AG09309 (cell line): ENCODE data around the gene TOR4A.

Experiments
- DNase-seq: peaks from one replicate; pipeline ENCODE4 v3.0.0-alpha.2; 2010; ENCODE audit warnings: low read depth
- H3K4me3 ChIP-seq: 2 replicates; pipeline ENCODE4 v1.5.1; 2011; ENCODE audit warnings: mild to moderate bottlenecking, low read depth, low read length, moderate library complexity; ENCODE audit not compliant: control insufficient read depth
- TF ChIP-seq, protein P1 (sequence below): IDR thresholded peaks from 2 replicates; pipeline ENCODE4 v1.5.1; 2011; ENCODE audit warnings: mild to moderate bottlenecking, low read depth, low read length, inconsistent platforms; ENCODE audit not compliant: insufficient read depth, control insufficient read depth; ENCODE audit errors: missing control alignments

The TOR4A gene

GRCh38 chr9:137293094-137293481 is 15.6 kb downstream of the TOR4A start:
- no peak overlapping the region for H3K4me3 ChIP-seq
- TF ChIP-seq, protein P1, sequence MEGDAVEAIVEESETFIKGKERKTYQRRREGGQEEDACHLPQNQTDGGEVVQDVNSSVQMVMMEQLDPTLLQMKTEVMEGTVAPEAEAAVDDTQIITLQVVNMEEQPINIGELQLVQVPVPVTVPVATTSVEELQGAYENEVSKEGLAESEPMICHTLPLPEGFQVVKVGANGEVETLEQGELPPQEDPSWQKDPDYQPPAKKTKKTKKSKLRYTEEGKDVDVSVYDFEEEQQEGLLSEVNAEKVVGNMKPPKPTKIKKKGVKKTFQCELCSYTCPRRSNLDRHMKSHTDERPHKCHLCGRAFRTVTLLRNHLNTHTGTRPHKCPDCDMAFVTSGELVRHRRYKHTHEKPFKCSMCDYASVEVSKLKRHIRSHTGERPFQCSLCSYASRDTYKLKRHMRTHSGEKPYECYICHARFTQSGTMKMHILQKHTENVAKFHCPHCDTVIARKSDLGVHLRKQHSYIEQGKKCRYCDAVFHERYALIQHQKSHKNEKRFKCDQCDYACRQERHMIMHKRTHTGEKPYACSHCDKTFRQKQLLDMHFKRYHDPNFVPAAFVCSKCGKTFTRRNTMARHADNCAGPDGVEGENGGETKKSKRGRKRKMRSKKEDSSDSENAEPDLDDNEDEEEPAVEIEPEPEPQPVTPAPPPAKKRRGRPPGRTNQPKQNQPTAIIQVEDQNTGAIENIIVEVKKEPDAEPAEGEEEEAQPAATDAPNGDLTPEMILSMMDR = no peak
- no peak for DNase-seq

- TF ChIP-seq, protein P1 = no peak
- no peak for DNase-seq
- no peak overlapping the region for H3K4me3 ChIP-seq
Observed at GRCh38 chr9:137293482-137294090, 16.1 kb downstream of the TOR4A start.

DNA sequence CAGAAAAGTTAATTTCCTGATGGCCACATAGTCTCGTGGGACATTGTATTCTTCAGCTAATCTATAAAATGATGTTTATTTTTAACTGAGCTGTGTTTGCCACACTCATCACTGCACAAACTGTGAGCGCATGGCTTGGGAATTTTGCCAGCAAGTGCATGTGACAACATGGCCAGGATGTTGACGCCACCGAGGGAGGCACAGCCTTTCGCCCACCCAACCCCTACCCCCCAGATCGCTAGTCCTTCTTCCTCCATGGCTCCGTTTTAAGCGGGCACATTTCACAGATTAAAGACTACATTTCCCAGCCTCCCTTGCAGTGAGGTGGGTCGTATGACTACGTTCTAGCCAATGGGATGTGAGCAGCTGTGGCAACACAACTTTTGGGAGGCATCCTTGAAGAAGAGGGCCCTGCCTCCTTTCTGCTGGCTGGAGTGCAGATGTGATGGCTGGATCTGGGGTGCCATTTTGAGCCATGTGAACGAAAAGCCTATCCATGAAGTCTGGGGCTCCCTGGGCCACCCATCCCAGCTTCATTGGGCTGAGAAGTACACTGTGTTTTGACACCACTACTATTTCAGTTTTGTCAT is 16.7 kb downstream of the TOR4A start:
- no peak for DNase-seq
- no peak overlapping the region for H3K4me3 ChIP-seq
- TF ChIP-seq, protein P1 = no peak

DNA sequence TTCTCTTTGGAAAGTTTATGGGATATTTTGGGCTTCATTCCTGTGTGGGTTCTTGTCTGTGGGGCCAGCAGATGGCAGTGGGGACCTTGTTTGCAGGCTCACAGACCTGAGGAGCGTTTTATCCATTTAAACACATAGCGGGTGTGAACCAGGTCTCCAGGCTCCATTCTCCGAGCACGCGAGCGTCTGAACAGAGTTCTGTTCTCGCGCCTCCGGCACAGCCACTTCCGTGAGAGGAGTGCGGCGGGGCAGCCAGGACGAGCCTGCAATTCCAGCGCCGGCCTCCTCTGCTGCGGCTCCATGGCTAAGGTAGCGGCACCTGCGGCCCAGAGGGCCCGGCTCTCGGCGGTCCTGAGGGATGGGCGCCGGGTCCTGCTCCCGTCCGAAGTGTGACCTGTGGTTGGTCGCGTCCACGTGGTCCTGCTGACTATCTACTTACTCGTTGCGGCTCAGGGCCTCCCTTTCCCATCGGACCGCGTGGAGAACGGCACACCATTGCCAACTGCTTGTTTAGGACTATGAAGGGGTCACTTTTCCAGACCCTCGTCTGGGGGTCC is 17.2 kb downstream of the TOR4A start:
- TF ChIP-seq, protein P1 = peak; percentile 45
- no peak for DNase-seq
- H3K4me3 ChIP-seq = no peak overlapping the region

DNA sequence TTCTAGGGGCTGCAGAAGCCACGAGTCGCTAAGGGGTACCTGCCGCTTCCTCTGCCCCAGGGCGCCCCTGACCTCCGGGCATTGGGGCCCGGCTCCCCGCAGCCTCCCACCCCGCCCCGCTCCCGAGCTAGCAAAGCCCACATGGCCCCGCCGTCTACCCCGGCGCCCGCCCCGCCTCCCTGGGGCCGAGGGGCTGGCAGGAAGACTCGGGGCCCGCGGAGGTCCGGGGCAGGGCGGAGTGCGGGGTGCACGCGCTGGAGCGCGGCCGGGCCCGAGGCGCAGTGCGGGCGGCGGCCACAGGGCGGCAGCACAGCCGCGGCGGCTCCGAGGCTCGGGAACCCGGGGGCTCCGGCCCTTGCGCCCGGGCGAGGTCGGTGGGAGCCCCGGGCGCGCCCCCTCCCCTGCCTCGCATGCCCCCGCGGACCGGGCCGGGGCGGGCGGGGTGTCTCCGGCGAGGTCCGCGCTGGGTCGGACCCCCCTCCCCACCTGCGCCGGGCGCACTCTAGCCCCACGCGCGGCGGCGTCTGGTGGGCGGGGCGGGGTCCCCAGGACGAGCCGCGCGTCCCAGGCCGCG is 17.8 kb downstream of the TOR4A start:
- H3K4me3 ChIP-seq = no peak overlapping the region
- TF ChIP-seq, protein P1 = peak; percentile 29
- DNase-seq = no peak

GRCh38 chr9:137295849-137296669 is 18.5 kb downstream of the TOR4A start:
- TF ChIP-seq, protein P1 = no peak
- no peak overlapping the region for H3K4me3 ChIP-seq
- DNase-seq = no peak
